ENCODE measurements around the gene KCNQ4.

The KCNQ4 gene

DNA sequence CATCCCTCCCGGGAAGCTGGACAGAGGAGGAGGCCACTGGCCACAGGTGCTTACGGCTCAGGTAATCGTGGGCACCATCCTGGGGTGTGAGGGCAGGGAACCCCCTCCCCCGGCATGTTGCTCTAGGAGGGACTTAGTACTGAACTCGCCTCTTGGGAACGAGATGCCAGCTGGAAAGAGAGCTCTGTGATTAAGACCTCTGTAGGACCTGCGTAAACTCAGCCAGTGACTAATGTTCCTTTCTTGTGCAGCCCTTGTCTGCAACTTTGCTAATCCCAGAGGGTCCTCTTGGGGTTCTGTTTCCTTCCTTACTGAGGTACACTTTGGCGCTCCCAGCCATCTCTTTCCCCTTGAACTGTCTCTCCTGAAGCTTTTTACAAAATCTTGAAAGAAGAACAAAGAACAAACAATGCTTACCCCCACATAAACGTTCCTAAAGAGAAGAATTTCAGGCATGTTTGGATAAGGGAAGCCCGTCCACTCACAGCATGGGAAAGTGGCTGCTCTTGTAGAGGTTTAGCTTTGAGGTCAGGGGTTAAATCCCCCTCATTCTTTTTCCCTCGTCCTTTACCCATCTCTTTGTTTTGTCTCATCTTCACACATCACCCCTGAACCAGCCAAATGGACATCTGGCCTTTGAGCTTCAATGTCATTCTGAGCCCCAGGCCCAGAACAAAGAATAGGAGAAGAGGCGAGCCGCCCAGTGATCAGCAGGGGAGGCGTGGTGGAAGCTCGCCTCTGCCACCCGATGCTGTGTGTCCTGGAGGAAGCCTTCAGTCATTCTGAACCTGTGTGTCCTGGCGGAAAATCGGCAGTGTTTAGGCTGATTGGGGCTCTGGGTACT is 41.2 kb downstream of the KCNQ4 start:
- TF ChIP-seq, protein P1, sequence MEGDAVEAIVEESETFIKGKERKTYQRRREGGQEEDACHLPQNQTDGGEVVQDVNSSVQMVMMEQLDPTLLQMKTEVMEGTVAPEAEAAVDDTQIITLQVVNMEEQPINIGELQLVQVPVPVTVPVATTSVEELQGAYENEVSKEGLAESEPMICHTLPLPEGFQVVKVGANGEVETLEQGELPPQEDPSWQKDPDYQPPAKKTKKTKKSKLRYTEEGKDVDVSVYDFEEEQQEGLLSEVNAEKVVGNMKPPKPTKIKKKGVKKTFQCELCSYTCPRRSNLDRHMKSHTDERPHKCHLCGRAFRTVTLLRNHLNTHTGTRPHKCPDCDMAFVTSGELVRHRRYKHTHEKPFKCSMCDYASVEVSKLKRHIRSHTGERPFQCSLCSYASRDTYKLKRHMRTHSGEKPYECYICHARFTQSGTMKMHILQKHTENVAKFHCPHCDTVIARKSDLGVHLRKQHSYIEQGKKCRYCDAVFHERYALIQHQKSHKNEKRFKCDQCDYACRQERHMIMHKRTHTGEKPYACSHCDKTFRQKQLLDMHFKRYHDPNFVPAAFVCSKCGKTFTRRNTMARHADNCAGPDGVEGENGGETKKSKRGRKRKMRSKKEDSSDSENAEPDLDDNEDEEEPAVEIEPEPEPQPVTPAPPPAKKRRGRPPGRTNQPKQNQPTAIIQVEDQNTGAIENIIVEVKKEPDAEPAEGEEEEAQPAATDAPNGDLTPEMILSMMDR (IDR thresholded peaks at IDR 0.05; ENCODE audit: low read depth, low read length, missing control alignments) = no peak
- H3K4me3 ChIP-seq (ENCODE audit: low read depth, low read length) = no peak overlapping the region
- DNase-seq (ENCODE audit: low read depth) = no peak

DNA sequence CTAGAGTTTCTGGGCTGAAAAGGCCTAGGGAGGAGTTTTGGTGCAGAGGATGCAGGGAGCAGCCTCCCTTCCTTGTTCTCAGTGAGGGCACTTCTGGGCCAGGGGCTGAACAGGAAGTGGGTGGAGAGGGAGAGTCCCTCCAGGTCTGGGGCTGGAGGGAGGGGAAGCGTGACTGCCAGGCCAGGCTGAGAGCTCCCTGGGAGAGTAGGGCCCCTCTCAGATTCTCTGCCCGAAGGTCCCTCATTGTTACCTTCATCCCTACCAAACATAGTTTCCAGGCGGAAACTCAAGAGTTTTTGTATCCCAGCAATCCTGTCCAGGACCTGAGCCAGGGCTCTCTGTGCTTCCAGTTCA is 41.8 kb downstream of the KCNQ4 start:
- TF ChIP-seq, protein P1 (IDR thresholded peaks at IDR 0.05; ENCODE audit: low read depth, low read length, missing control alignments) = no peak
- no peak for DNase-seq (ENCODE audit: low read depth)
- no peak overlapping the region for H3K4me3 ChIP-seq (ENCODE audit: low read depth, low read length)

DNA sequence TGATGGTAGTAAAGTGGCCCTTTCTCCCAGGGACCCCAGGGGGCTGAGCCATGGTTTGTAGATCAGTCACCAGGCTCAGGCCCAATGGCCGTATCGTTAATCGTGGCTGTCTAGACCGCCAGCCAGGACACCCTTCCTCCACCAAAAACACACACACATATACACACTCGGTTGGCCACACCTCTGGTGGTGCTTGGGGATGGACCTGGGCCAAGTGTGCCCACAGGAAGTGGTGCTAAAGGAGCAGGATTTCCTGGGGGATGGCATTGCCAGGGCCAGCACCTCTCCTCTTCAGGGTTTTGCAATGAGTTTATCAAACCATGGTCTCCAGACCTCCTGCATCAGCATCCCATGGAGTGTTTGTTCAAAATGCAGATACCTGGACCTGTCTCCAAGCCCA is 42.4 kb downstream of the KCNQ4 start:
- TF ChIP-seq, protein P1 (IDR thresholded peaks at IDR 0.05; ENCODE audit: low read depth, low read length, missing control alignments) = no peak
- DNase-seq (ENCODE audit: low read depth) = no peak
- no peak overlapping the region for H3K4me3 ChIP-seq (ENCODE audit: low read depth, low read length)

DNA sequence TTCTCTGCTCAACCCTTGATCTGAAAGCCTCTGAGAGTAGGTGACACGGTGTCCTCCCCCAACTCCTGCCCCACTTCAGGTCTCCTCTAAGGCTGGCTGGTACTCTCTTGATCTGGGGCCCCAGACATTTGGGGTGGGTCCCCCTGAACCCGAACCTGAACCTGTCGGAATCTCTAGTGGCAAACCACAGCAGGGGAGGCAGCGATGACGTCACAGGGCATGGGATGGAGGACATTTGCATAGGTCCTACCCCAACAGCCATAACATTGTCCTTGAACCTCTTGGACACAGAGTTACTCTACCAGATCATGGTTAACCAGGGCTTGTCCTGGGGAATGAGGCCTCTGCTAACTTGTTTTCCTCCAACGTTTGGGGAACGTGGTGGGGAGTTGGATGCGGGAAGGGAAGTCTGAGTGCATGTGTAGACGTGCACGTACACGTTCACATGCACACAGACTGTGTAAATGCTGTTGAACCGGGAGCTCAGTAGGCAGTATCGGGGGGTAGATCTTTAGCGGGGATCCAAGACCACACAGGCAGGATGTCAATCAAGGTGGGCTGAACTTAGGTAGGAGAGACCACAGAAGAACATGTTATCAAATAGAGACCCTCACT is 46.2 kb downstream of the KCNQ4 start:
- TF ChIP-seq, protein P1 (IDR thresholded peaks at IDR 0.05; ENCODE audit: low read depth, low read length, missing control alignments) = no peak
- DNase-seq (ENCODE audit: low read depth) = no peak
- no peak overlapping the region for H3K4me3 ChIP-seq (ENCODE audit: low read depth, low read length)

DNA sequence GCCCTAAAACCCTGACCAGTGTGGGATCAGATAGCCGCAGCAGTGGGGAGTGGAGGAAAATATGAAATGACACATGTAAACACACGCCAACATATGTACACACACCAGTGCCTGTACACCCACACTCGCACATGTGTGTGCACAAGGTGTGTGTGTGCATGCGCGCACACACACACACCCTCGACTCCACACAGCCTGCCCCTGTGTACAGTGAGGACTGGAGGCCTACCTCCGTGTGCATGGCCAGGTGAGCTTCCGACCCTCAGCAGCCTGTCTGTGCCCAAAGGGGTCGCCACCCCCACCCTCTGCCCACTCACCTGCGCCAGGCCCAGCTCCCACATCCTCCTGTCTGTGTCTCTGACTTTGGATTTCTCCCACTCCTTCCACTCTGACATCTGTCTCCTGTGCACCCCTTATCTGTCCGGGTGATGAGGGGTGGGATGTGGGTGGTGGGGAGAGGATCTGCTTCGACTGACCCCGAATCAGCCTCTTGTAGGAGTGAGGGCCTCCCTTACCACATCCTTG is 46.9 kb downstream of the KCNQ4 start:
- no peak overlapping the region for H3K4me3 ChIP-seq (ENCODE audit: low read depth, low read length)
- TF ChIP-seq, protein P1 (IDR thresholded peaks at IDR 0.05; ENCODE audit: low read depth, low read length, missing control alignments) = no peak
- DNase-seq (ENCODE audit: low read depth) = no peak

DNA sequence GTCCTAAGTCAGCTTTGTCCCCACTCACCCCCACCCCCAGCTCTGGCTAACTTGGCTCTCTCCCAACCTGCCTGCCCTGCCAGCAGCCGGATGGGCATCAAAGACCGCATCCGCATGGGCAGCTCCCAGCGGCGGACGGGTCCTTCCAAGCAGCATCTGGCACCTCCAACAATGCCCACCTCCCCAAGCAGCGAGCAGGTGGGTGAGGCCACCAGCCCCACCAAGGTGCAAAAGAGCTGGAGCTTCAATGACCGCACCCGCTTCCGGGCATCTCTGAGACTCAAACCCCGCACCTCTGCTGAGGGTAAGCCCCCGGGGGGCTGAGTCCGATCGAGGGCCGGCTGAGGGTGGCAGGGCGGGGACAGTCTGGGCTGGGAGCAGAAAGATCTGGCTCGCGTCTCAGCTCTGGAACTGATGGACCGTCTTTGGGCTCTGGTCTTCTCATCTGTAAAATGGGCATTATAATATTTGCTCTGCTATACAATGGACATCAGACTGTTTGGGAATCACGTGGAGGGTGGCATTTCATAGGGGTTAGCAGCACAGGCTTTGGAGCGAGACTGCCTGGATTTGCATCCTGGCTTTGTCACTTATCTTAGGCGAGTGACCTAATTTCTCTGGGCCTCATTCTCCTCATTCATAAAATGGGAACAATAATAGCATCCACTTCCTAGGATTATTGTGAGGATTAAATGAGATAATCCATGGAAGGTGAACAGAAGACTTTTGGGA is 47.6 kb downstream of the KCNQ4 start:
- no peak overlapping the region for H3K4me3 ChIP-seq (ENCODE audit: low read depth, low read length)
- no peak for DNase-seq (ENCODE audit: low read depth)
- TF ChIP-seq, protein P1 (IDR thresholded peaks at IDR 0.05; ENCODE audit: low read depth, low read length, missing control alignments) = no peak
